Calu3 (cell line): Measurements from ENCODE around the gene USP17L5. TPM values are rescaled to one million over a fixed set of nuclear protein-coding genes. Genes with fewer than 3 reads are reported as not detected.
"Not testable (repeated sequence)": the region's sequence is repeated elsewhere in the genome, so short reads cannot be mapped to it uniquely, and the experiment has no call there.

Experiments used
- Bru-seq: library from RNA; stranded (reverse); fragments of 400-500 nt; gene quantifications from one replicate; lab custom pipeline; 2021; lab: Mats Ljungman, UMichigan
- BruChase-seq, 2 experiments: library from RNA; stranded (reverse); fragments of 400-500 nt; gene quantifications; one replicate each; lab custom pipeline; 2021; lab: Mats Ljungman, UMichigan
- BruUV-seq: library from RNA; stranded (reverse); fragments of 400-500 nt; replicated peaks from 2 replicates; lab custom pipeline; 2021; lab: Mats Ljungman, UMichigan
- CTCF ChIA-PET: fragments of 300-600 bp; sonication (Branson Sonifier 250); formaldehyde crosslinking; loops from one replicate; lab custom pipeline; 2022; ENCODE audit warnings: antibody characterized with exemption; lab: Charles Lee
- DNase-seq: peaks from one replicate; pipeline ENCODE4 v3.0.0; 2022
- H3K27ac Mint-ChIP-seq: one replicate; pipeline ENCODE4 v1.8.0; 2022; ENCODE audit warnings: mixed read lengths; ENCODE audit not compliant: unreplicated experiment
- H3K27me3 Mint-ChIP-seq: one replicate; pipeline ENCODE4 v1.8.0; 2022; ENCODE audit warnings: mixed read lengths; ENCODE audit not compliant: unreplicated experiment
- H3K36me3 Mint-ChIP-seq: one replicate; pipeline ENCODE4 v1.8.0; 2022; ENCODE audit warnings: mild to moderate bottlenecking, moderate library complexity, mixed read lengths; ENCODE audit not compliant: insufficient read depth, unreplicated experiment
- H3K4me1 Mint-ChIP-seq: one replicate; pipeline ENCODE4 v1.8.0; 2022; ENCODE audit warnings: mild to moderate bottlenecking, low read depth, mixed read lengths; ENCODE audit not compliant: unreplicated experiment
- H3K4me3 Mint-ChIP-seq: one replicate; pipeline ENCODE4 v1.8.0; 2022; ENCODE audit warnings: mild to moderate bottlenecking, low read depth, moderate library complexity, mixed read lengths; ENCODE audit not compliant: unreplicated experiment
- H3K9me3 Mint-ChIP-seq: one replicate; pipeline ENCODE4 v1.8.0; 2022; ENCODE audit warnings: low read depth, mixed read lengths; ENCODE audit not compliant: unreplicated experiment
- intact Hi-C: fragments of 100-400 bp; cut with micrococcal nuclease; formaldehyde crosslinking; loops from one replicate; pipeline ENCODE4 v1.10.0; 2022; ENCODE audit not compliant: unreplicated experiment
- long read RNA-seq: library from polyadenylated mRNA; stranded (forward); transcript quantifications from one replicate; pipeline ENCODE4 v2.0.0, GENCODE V29; 2022
- total RNA-seq: library from RNA; stranded (reverse); gene quantifications from 2 replicates; pipeline ENCODE4 v1.2.3, GENCODE V29; 2022

The USP17L5 gene, protein sequence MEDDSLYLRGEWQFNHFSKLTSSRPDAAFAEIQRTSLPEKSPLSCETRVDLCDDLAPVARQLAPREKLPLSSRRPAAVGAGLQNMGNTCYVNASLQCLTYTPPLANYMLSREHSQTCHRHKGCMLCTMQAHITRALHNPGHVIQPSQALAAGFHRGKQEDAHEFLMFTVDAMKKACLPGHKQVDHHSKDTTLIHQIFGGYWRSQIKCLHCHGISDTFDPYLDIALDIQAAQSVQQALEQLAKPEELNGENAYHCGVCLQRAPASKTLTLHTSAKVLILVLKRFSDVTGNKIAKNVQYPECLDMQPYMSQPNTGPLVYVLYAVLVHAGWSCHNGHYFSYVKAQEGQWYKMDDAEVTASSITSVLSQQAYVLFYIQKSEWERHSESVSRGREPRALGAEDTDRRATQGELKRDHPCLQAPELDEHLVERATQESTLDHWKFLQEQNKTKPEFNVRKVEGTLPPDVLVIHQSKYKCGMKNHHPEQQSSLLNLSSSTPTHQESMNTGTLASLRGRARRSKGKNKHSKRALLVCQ
- not detected in 2 replicates for total RNA-seq
- not detected for Bru-seq, nascent RNA
- BruChase-seq, experiment 1, labeled RNA remaining after a 6-hour chase, result not detected
- not detected for BruChase-seq, experiment 2, labeled RNA remaining after a 2-hour chase
- long read RNA-seq, result 0 reads

DNA sequence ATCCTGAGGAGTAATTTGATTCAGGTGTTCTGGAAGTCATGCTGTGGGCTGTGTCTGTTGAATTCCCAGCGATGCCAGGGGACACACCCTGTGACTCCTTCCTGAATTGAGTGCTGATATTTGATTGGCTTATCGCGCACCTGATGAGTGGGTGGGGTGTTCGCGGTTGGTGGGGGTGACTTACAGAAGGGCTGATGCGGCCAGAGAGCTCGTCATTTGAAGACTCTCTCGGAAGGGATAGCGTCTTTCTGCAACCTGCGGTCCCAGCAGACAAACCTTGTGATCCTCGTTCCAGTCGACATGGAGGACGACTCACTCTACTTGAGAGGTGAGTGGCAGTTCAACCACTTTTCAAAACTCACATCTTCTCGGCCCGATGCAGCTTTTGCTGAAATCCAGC is at the start of gene USP17L5:
USP17L5 (plus strand) TSS at position 301 of the 400 bp plus-strand sequence; CDS start at position 301, 0 bp downstream.
- H3K4me1 Mint-ChIP-seq, H3K4me3 Mint-ChIP-seq, intact Hi-C loops, CTCF ChIA-PET, H3K27me3 Mint-ChIP-seq, DNase-seq, H3K27ac Mint-ChIP-seq, H3K36me3 Mint-ChIP-seq, BruUV-seq, H3K9me3 Mint-ChIP-seq: not testable (repeated sequence)

DNA sequence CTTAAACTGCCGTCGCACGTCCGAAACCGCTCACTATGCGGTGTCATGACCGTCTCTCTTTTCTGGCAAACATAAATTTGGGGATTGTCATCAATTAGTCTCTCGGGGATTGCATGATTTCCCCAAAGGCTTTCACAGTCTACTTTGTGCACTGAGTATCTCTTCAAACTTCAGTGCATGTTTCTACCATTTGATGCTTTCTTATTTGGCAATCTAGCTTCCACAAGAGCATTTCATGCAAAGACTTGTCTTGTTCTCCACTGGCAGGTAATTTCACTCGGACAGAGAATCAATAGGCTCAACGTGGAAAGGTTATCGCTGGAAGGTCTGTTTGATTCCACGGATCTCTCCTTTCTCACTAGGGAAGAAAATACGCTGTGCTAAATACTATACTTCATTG is 15.0 kb upstream of the USP17L5 start:
- H3K4me1 Mint-ChIP-seq, BruUV-seq, DNase-seq, CTCF ChIA-PET, H3K36me3 Mint-ChIP-seq, H3K27ac Mint-ChIP-seq, H3K27me3 Mint-ChIP-seq, intact Hi-C loops, H3K4me3 Mint-ChIP-seq, H3K9me3 Mint-ChIP-seq: not testable (repeated sequence)

DNA sequence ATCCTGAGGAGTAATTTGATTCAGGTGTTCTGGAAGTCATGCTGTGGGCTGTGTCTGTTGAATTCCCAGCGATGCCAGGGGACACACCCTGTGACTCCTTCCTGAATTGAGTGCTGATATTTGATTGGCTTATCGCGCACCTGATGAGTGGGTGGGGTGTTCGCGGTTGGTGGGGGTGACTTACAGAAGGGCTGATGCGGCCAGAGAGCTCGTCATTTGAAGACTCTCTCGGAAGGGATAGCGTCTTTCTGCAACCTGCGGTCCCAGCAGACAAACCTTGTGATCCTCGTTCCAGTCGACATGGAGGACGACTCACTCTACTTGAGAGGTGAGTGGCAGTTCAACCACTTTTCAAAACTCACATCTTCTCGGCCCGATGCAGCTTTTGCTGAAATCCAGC is 14.3 kb upstream of the USP17L5 start, which contains the start of gene USP17L24:
USP17L24 (plus strand) TSS at position 301 of the 400 bp plus-strand sequence; CDS start at position 301, 0 bp downstream.
- H3K9me3 Mint-ChIP-seq, CTCF ChIA-PET, BruUV-seq, intact Hi-C loops, H3K27ac Mint-ChIP-seq, H3K4me3 Mint-ChIP-seq, H3K27me3 Mint-ChIP-seq, H3K36me3 Mint-ChIP-seq, H3K4me1 Mint-ChIP-seq, DNase-seq: not testable (repeated sequence)

DNA sequence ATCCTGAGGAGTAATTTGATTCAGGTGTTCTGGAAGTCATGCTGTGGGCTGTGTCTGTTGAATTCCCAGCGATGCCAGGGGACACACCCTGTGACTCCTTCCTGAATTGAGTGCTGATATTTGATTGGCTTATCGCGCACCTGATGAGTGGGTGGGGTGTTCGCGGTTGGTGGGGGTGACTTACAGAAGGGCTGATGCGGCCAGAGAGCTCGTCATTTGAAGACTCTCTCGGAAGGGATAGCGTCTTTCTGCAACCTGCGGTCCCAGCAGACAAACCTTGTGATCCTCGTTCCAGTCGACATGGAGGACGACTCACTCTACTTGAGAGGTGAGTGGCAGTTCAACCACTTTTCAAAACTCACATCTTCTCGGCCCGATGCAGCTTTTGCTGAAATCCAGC is 9.6 kb upstream of the USP17L5 start, which contains the start of gene USP17L25:
USP17L25 (plus strand) TSS at position 301 of the 400 bp plus-strand sequence; CDS start at position 301, 0 bp downstream.
- BruUV-seq, H3K4me1 Mint-ChIP-seq, H3K27ac Mint-ChIP-seq: not testable (repeated sequence)

DNA sequence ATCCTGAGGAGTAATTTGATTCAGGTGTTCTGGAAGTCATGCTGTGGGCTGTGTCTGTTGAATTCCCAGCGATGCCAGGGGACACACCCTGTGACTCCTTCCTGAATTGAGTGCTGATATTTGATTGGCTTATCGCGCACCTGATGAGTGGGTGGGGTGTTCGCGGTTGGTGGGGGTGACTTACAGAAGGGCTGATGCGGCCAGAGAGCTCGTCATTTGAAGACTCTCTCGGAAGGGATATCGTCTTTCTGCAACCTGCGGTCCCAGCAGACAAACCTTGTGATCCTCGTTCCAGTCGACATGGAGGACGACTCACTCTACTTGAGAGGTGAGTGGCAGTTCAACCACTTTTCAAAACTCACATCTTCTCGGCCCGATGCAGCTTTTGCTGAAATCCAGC is 4.8 kb upstream of the USP17L5 start, which contains the start of gene USP17L26:
USP17L26 (plus strand) TSS at position 301 of the 400 bp plus-strand sequence; CDS start at position 301, 0 bp downstream.
- H3K4me1 Mint-ChIP-seq, DNase-seq, intact Hi-C loops, H3K9me3 Mint-ChIP-seq, BruUV-seq, H3K27me3 Mint-ChIP-seq, H3K27ac Mint-ChIP-seq, H3K4me3 Mint-ChIP-seq, CTCF ChIA-PET, H3K36me3 Mint-ChIP-seq: not testable (repeated sequence)

More for the DNA sequence above, 9.6 kb upstream of the USP17L5 start, which contains the start of gene USP17L25:
- DNase-seq, H3K27me3 Mint-ChIP-seq, H3K9me3 Mint-ChIP-seq, CTCF ChIA-PET, H3K36me3 Mint-ChIP-seq, intact Hi-C loops, H3K4me3 Mint-ChIP-seq: not testable (repeated sequence)

DNA sequence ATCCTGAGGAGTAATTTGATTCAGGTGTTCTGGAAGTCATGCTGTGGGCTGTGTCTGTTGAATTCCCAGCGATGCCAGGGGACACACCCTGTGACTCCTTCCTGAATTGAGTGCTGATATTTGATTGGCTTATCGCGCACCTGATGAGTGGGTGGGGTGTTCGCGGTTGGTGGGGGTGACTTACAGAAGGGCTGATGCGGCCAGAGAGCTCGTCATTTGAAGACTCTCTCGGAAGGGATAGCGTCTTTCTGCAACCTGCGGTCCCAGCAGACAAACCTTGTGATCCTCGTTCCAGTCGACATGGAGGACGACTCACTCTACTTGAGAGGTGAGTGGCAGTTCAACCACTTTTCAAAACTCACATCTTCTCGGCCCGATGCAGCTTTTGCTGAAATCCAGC is 4.6 kb downstream of the USP17L5 start, which contains the start of gene USP17L27:
USP17L27 (plus strand) TSS at position 301 of the 400 bp plus-strand sequence; CDS start at position 301, 0 bp downstream.
- H3K4me3 Mint-ChIP-seq, CTCF ChIA-PET, DNase-seq, intact Hi-C loops, H3K27ac Mint-ChIP-seq, BruUV-seq, H3K27me3 Mint-ChIP-seq, H3K9me3 Mint-ChIP-seq, H3K36me3 Mint-ChIP-seq, H3K4me1 Mint-ChIP-seq: not testable (repeated sequence)

DNA sequence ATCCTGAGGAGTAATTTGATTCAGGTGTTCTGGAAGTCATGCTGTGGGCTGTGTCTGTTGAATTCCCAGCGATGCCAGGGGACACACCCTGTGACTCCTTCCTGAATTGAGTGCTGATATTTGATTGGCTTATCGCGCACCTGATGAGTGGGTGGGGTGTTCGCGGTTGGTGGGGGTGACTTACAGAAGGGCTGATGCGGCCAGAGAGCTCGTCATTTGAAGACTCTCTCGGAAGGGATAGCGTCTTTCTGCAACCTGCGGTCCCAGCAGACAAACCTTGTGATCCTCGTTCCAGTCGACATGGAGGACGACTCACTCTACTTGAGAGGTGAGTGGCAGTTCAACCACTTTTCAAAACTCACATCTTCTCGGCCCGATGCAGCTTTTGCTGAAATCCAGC is 9.4 kb downstream of the USP17L5 start, which contains the start of gene USP17L28:
USP17L28 (plus strand) TSS at position 301 of the 400 bp plus-strand sequence; CDS start at position 301, 0 bp downstream.
- H3K9me3 Mint-ChIP-seq, intact Hi-C loops, BruUV-seq, H3K27ac Mint-ChIP-seq, H3K27me3 Mint-ChIP-seq, H3K4me1 Mint-ChIP-seq, CTCF ChIA-PET, H3K4me3 Mint-ChIP-seq, DNase-seq, H3K36me3 Mint-ChIP-seq: not testable (repeated sequence)

DNA sequence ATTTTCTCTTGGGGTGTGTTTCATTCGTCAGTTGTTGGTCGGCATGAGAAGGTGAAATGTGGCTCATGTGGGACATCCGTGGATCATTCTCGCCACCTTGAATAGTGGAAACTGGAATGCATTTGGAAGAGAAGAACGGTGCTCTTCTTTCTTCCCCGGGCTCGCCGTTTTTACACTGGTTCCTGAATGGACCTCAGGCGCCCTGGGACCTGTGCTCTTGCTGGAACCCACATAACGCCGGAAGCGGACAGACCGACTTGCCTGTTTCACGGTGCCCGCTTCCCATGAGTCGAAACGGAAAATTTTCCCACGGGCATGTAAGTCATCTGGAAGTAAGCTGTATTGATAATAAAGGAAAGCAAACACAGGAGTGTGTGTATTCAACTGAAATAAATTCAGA is 11.7 kb downstream of the USP17L5 start:
- intact Hi-C loops, BruUV-seq, H3K4me3 Mint-ChIP-seq, H3K4me1 Mint-ChIP-seq, CTCF ChIA-PET, DNase-seq, H3K27me3 Mint-ChIP-seq, H3K36me3 Mint-ChIP-seq, H3K27ac Mint-ChIP-seq, H3K9me3 Mint-ChIP-seq: not testable (repeated sequence)

DNA sequence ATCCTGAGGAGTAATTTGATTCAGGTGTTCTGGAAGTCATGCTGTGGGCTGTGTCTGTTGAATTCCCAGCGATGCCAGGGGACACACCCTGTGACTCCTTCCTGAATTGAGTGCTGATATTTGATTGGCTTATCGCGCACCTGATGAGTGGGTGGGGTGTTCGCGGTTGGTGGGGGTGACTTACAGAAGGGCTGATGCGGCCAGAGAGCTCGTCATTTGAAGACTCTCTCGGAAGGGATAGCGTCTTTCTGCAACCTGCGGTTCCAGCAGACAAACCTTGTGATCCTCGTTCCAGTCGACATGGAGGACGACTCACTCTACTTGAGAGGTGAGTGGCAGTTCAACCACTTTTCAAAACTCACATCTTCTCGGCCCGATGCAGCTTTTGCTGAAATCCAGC is 14.1 kb downstream of the USP17L5 start, which contains the start of gene USP17L29:
USP17L29 (plus strand) TSS at position 301 of the 400 bp plus-strand sequence; CDS start at position 301, 0 bp downstream.
- CTCF ChIA-PET, H3K27me3 Mint-ChIP-seq, H3K36me3 Mint-ChIP-seq, intact Hi-C loops, H3K4me3 Mint-ChIP-seq, DNase-seq, H3K27ac Mint-ChIP-seq, BruUV-seq, H3K9me3 Mint-ChIP-seq, H3K4me1 Mint-ChIP-seq: not testable (repeated sequence)
